NCI-H774 (cell line): ENCODE results near the gene PASK.
"Not testable (repeated sequence)": the region's sequence is repeated elsewhere in the genome, so short reads cannot be mapped to it uniquely, and the experiment has no call there.

Source experiments
- DNase-seq: peaks from one replicate; lab custom pipeline; 2025; lab: John Stamatoyannopoulos, UW

Gene PASK

GRCh38 chr2:241104611-241105010, 44.7 kb downstream of the PASK start:
- DNase-seq: not testable (repeated sequence)

GRCh38 chr2:241103176-241103595, 46.1 kb downstream of the PASK start:
- DNase-seq: no peak

- peak; percentile 90 for DNase-seq
Measured at GRCh38 chr2:241102239-241102803, 47.0 kb downstream of the PASK start, which contains the start of gene MTERF4. Gene MTERF4 (minus strand): TSS chr2:241102287. CDS start chr2:241102273, 14 bp downstream.

GRCh38 chr2:241099246-241099645, 50.0 kb downstream of the PASK start:
- no peak for DNase-seq

GRCh38 chr2:241096979-241097378, 52.3 kb downstream of the PASK start:
- no peak for DNase-seq

- DNase-seq: no peak
Measured at GRCh38 chr2:241095594-241096290, 53.5 kb downstream of the PASK start.

GRCh38 chr2:241094924-241095420, 54.3 kb downstream of the PASK start:
- DNase-seq: no peak

GRCh38 chr2:241094172-241094571, 55.1 kb downstream of the PASK start:
- no peak for DNase-seq

GRCh38 chr2:241093133-241093781, 56.0 kb downstream of the PASK start:
- not testable (repeated sequence) for DNase-seq

- no peak for DNase-seq
Measured at GRCh38 chr2:241092677-241093076, 56.6 kb downstream of the PASK start.

- no peak for DNase-seq
Measured at GRCh38 chr2:241091734-241092445, 57.4 kb downstream of the PASK start.

- no peak for DNase-seq
Measured at GRCh38 chr2:241091201-241091600, 58.1 kb downstream of the PASK start.

GRCh38 chr2:241088791-241089732, 60.2 kb downstream of the PASK start:
- DNase-seq: no peak

GRCh38 chr2:241088376-241088775, 60.9 kb downstream of the PASK start:
- DNase-seq: no peak

GRCh38 chr2:241087420-241088268, 61.6 kb downstream of the PASK start:
- no peak for DNase-seq

- DNase-seq: no peak
Measured at GRCh38 chr2:241084856-241085444, 64.3 kb downstream of the PASK start.

GRCh38 chr2:241083091-241083415, 66.2 kb downstream of the PASK start:
- no peak for DNase-seq

- DNase-seq: no peak
Measured at GRCh38 chr2:241082341-241083090, 66.8 kb downstream of the PASK start.

GRCh38 chr2:241081643-241082340, 67.5 kb downstream of the PASK start:
- DNase-seq: no peak
